ENCODE measurements around the gene UQCR10. TPM values are rescaled to one million over a fixed set of nuclear protein-coding genes. Genes with fewer than 3 reads are reported as not detected.

UQCR10 gene
- total RNA-seq, 1 donor from 2014 or later: 65.8 TPM

DNA sequence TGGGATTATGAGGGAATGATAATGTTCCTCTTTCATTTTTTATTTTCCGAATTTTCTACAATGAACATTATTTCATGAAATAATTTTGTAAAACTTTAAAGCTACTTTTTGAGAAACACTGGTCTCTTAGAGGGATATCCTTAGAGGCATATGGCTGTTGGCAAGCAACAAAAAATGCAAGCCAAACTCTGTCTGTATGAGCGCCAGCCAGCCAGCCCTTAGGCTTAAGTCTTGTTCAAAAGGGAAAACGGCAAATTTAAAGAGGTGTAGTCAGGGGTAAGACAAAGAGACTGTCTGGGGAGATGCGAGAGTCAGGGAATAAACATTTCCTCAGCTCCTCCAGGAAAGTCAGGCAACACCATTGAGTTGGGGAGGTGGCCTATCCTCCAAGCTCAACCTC is 48.4 kb downstream of the UQCR10 start:
- intact Hi-C loops (cut with DNase I): no loop called here

DNA sequence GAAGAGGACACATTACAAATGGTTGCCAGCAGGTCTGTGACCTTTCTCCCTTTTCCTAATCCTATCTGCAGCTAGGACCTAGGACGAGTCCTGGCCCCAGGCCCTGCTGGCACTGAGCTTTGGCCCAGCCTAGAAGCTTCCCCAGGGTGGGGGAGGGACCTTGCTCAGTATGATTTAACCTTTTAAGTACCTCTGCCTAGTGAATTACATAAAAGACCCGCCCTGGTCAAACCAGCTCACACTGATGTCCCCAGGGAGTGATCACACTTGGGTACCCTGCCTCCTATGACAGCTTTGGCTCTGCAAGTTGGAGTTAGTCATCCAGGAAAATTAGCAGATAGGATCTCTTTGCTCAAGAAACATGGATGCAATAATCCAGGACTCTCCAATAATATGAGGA is 49.0 kb downstream of the UQCR10 start:
- peak overlapping the region; percentile 42 for H3K27ac ChIP-seq
- H3K4me1 ChIP-seq: peaks cover 25% of the 10 kb centered on the region
- no peak for DNase-seq (ENCODE audit: extremely low spot score in 2 of 2)

More for the DNA sequence above, 48.4 kb downstream of the UQCR10 start:
- H3K9me3 ChIP-seq: no peaks in the 10 kb centered on the region
- no peak for DNase-seq (ENCODE audit: extremely low spot score in 2 of 2)
- H3K27ac ChIP-seq: peak overlapping the region; percentile 42
- TF ChIP-seq, protein P1, sequence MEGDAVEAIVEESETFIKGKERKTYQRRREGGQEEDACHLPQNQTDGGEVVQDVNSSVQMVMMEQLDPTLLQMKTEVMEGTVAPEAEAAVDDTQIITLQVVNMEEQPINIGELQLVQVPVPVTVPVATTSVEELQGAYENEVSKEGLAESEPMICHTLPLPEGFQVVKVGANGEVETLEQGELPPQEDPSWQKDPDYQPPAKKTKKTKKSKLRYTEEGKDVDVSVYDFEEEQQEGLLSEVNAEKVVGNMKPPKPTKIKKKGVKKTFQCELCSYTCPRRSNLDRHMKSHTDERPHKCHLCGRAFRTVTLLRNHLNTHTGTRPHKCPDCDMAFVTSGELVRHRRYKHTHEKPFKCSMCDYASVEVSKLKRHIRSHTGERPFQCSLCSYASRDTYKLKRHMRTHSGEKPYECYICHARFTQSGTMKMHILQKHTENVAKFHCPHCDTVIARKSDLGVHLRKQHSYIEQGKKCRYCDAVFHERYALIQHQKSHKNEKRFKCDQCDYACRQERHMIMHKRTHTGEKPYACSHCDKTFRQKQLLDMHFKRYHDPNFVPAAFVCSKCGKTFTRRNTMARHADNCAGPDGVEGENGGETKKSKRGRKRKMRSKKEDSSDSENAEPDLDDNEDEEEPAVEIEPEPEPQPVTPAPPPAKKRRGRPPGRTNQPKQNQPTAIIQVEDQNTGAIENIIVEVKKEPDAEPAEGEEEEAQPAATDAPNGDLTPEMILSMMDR (IDR thresholded peaks at IDR 0.05): no peak
- TF ChIP-seq POLR2AphosphoS5 (IDR thresholded peaks at IDR 0.05; ENCODE audit: insufficient read depth in 1 of 2, low read depth in 1 of 2) (no peak), POLR2A (IDR thresholded peaks at IDR 0.05) (no peak)
- peaks cover 25% of the 10 kb centered on the region for H3K4me1 ChIP-seq
- H3K27me3 ChIP-seq: no peaks in the 10 kb centered on the region
- H3K4me3 ChIP-seq: no peak overlapping the region
- H3K36me3 ChIP-seq: peaks cover 0 to 60% of the 10 kb centered on the region in 2 donors

DNA sequence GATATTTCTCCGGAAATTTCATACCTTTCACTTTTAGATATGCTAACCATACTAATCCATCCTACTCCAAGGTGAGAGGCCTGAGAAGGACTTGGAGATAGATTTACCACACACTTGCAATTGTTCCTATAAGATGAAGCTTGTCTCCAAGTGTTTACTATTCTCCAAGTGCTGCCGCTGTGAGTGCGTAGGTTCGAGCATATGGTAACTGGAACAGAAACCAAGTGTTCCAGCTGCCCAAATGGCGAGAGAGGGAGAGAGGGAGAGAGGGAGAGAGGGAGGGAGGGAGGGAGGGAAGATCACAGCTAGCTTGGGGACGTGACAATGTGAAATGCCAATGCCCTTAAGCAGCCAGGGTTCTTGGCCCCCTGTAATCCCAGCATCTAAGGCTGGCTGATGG is 49.4 kb downstream of the UQCR10 start:
- H3K27ac ChIP-seq: peak overlapping the region; percentile 42
- peaks cover 0 to 58% of the 10 kb centered on the region in 2 donors for H3K36me3 ChIP-seq
- no peaks in the 10 kb centered on the region for H3K27me3 ChIP-seq
- H3K4me1 ChIP-seq: peaks cover 25% of the 10 kb centered on the region
- H3K4me3 ChIP-seq: no peak overlapping the region
- DNase-seq (ENCODE audit: extremely low spot score in 2 of 2): no peak
- no peaks in the 10 kb centered on the region for H3K9me3 ChIP-seq
- intact Hi-C loops (cut with DNase I): no loop called here
- TF ChIP-seq POLR2A (IDR thresholded peaks at IDR 0.05): no peak
- TF ChIP-seq, protein P1 (IDR thresholded peaks at IDR 0.05): no peak
- no peak for TF ChIP-seq POLR2AphosphoS5 (IDR thresholded peaks at IDR 0.05; ENCODE audit: insufficient read depth in 1 of 2, low read depth in 1 of 2)

More for the DNA sequence above, 49.0 kb downstream of the UQCR10 start:
- Histone ChIP-seq H3K9me3 (no peaks in the 10 kb centered on the region), H3K36me3 (peaks cover 0 to 60% of the 10 kb centered on the region in 2 donors), H3K4me3 (no peak overlapping the region), H3K27me3 (no peaks in the 10 kb centered on the region)
- TF ChIP-seq, protein P1 (IDR thresholded peaks at IDR 0.05): no peak
- no peak for TF ChIP-seq POLR2A (IDR thresholded peaks at IDR 0.05)
- no peak for TF ChIP-seq POLR2AphosphoS5 (IDR thresholded peaks at IDR 0.05; ENCODE audit: insufficient read depth in 1 of 2, low read depth in 1 of 2)
- intact Hi-C loops (cut with DNase I): no loop called here

DNA sequence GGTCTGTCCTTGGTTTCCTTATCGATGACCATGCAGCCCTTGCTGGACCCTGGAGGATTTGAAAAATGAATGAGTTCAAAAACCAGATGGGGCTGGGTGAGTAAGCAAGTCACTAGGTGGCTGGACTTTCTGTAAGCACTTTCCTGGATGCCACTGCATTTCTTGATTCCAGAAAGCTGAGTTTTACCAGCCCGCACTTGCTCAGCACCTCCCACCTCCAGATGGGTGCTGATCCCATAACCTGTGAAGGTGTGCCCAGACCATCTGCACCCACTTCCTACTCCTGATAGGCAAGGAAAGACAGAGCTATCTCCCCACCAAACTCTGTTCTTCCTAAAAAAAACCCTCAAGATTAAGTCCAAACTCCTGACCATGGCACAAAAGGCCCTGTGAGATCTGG is 49.8 kb downstream of the UQCR10 start:
- no peak for TF ChIP-seq POLR2AphosphoS5 (IDR thresholded peaks at IDR 0.05; ENCODE audit: insufficient read depth in 1 of 2, low read depth in 1 of 2)
- TF ChIP-seq, protein P1 (IDR thresholded peaks at IDR 0.05): no peak
- no peak for TF ChIP-seq POLR2A (IDR thresholded peaks at IDR 0.05)
- intact Hi-C loops (cut with DNase I): no loop called here
- Histone ChIP-seq H3K27me3 (no peaks in the 10 kb centered on the region), H3K4me1 (peaks cover 25% of the 10 kb centered on the region), H3K36me3 (peaks cover 0 to 58% of the 10 kb centered on the region in 2 donors), H3K27ac (peak overlapping the region; percentile 42), H3K9me3 (no peaks in the 10 kb centered on the region), H3K4me3 (no peak overlapping the region)
- DNase-seq (ENCODE audit: extremely low spot score in 2 of 2): no peak

DNA sequence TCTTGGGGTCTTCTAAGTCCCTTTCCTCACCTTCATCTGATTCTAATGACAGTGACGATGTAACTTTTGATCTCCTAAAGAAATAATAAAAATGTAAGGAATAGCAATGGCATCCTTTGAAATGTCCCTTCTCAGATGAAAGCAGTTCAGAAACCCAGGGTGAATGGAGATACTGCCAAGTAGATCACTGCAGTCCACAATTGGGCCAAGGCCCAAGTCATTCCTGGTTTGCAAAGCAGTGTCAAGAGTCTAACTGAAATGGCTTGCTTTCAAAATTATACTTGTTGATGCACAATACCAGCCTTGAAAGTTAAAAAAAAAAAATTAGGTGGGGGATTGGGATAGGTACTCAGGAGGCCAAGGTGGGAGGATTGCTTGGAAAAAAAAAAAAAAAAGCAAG is 50.6 kb downstream of the UQCR10 start:
- H3K27ac ChIP-seq: no peak overlapping the region
- intact Hi-C loops (cut with DNase I): no loop called here

More for the DNA sequence above, 50.6 kb downstream of the UQCR10 start:
- H3K36me3 ChIP-seq: peaks cover 0 to 58% of the 10 kb centered on the region in 2 donors
- H3K9me3 ChIP-seq: no peaks in the 10 kb centered on the region
- peaks cover 25% of the 10 kb centered on the region for H3K4me1 ChIP-seq
- TF ChIP-seq POLR2A (IDR thresholded peaks at IDR 0.05): no peak
- TF ChIP-seq, protein P1 (IDR thresholded peaks at IDR 0.05): no peak
- no peak for TF ChIP-seq POLR2AphosphoS5 (IDR thresholded peaks at IDR 0.05; ENCODE audit: insufficient read depth in 1 of 2, low read depth in 1 of 2)
- H3K27me3 ChIP-seq: no peaks in the 10 kb centered on the region
- H3K4me3 ChIP-seq: no peak overlapping the region
- no peak for DNase-seq (ENCODE audit: extremely low spot score in 2 of 2)
